ENCODE measurements around the gene ETV7.

ETV7 gene

DNA sequence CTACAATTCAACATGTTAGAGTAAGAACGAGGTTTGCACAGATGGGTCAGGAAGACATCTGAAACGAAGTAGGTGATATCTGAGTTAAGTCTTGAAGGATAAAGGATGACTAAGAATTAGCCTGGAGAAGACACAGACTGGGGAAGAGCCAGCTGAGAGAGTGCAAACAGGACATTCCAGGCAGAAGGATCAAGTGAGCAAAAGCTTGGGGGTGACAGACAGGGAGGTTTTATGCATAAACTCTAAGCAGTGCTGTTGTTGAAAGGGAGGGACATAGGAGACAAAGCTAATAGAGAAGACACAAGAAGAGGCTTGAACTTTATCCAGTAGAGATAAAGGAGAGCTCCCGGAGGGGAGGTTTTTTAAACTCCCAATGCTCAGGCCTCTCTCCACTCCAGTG, 15.0 kb upstream of the ETV7 start:
- TF ChIP-seq, protein P1, sequence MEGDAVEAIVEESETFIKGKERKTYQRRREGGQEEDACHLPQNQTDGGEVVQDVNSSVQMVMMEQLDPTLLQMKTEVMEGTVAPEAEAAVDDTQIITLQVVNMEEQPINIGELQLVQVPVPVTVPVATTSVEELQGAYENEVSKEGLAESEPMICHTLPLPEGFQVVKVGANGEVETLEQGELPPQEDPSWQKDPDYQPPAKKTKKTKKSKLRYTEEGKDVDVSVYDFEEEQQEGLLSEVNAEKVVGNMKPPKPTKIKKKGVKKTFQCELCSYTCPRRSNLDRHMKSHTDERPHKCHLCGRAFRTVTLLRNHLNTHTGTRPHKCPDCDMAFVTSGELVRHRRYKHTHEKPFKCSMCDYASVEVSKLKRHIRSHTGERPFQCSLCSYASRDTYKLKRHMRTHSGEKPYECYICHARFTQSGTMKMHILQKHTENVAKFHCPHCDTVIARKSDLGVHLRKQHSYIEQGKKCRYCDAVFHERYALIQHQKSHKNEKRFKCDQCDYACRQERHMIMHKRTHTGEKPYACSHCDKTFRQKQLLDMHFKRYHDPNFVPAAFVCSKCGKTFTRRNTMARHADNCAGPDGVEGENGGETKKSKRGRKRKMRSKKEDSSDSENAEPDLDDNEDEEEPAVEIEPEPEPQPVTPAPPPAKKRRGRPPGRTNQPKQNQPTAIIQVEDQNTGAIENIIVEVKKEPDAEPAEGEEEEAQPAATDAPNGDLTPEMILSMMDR (IDR thresholded peaks at IDR 0.05): no peak

DNA sequence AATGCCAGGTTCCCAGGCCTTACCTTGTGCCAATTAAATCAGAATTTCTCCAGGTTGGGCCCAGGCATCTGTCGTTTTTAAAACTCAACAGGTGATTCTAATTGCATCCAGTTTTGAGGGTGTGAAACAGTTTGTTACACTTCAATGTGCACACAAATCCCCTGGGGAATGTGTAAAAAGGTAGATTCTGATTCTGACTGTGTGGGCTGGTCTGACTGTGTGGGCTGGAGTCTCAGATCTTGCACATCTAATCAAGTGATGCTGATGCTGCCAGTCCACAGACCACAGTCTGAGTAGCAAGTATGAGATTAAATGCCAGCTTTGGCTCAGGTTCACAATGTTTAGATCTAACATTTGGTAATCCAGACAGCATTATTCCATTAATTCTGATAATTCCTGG, 12.5 kb upstream of the ETV7 start:
- TF ChIP-seq, protein P1 (IDR thresholded peaks at IDR 0.05): no peak

DNA sequence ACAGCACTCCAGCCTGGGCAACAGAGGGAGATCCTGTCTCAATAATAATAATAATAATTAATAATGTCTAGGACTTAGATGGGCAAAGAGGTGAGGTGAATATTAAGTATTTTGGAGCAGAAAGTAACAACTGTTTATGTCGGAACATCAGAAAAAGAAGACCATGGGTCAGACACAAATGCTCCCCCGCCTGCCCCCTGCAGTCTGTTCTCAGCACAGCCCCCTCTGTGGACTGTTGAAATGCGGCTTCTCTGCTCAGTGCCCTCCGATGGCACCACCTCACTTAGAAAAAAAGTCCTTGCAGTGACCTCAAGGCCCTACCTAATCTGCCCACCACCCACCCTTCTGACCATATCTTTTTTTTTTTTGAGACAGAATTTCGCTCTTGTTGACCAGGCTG, 5.2 kb upstream of the ETV7 start:
- TF ChIP-seq, protein P1 (IDR thresholded peaks at IDR 0.05): no peak

DNA sequence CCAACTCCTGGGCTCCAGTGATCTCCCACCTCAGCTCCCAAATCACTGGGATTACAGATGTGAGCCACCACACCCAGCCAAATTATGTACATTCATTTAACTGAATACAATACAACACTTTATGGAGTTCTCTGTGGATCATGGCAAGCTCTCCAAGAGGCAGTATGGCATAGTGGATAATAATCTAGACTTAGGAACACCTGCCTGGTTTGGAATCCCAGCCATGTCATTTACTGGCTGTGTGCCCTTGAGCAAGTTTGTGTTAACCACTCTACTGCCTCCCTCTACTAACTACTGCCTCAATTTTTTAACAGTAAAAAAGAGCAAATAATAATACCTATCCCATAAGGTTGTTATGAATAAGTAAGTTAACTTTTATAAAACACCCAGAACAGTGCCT, 1.9 kb upstream of the ETV7 start:
- TF ChIP-seq, protein P1 (IDR thresholded peaks at IDR 0.05): no peak

DNA sequence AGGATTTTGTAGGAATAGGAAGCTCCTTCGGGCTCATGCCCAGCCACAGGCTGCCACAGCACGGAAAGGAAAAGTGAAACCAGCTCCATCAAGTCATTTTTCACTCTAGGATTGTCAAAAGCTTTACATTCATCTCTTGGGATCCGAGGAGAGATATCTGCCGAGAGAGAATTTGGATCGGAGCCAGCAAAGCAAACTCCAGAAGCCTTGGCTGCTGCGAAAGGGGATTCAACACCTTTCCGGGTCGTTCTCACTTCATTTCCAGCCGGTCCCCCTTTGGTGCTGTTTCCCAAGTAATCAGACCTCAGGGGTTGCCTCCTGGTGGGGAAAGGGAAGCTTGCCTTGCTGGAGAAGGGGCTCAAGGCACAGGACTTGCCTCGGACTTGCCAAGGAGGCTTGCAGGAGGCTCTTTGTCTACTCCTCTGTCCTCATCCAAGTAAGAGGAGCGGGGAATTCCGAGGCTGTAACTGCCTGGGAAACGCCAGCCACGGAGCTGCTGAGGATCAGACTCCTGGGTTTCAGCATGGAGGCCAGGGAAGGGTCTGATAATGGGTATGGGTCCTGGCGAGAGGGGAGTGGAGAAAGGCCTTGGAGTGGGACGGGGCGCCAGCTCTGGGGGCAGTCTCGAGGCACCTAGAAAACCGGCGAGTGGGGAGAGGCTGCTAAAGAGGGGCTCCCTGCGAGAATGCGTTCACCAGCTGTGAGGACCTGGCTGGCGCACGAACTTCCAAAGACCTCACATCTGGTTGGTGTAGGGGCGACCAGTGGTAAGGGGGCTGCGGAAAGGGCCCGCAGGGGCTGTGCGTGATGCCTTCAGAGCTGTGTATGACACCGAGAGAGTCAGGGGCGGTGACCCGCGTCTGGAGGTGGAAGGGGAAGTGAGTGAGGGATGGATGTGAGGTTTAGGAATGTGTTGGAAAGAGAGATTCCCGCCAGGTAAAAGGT, 702 bp downstream of the ETV7 start:
- TF ChIP-seq, protein P1 (IDR thresholded peaks at IDR 0.05): no peak

DNA sequence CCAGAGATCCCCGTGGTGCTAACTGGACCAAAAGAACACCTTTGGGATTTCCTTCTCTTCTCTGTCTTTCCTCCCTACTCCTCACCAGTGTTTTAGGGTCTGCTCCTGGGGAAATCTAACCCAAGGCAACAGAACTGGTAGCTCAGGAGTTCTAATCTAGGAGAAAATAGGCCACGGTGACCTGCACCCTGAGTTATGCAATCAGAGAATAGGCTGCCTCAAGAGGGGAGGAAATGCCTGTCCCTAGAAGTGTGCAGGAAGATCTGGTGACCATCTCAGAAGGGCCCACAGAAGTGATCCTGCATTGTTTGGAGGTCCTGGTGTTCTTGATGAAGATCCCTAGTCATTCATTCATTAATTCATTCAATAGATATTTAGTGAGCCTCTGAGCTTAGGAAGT, 3.4 kb downstream of the ETV7 start:
- TF ChIP-seq, protein P1 (IDR thresholded peaks at IDR 0.05): no peak

DNA sequence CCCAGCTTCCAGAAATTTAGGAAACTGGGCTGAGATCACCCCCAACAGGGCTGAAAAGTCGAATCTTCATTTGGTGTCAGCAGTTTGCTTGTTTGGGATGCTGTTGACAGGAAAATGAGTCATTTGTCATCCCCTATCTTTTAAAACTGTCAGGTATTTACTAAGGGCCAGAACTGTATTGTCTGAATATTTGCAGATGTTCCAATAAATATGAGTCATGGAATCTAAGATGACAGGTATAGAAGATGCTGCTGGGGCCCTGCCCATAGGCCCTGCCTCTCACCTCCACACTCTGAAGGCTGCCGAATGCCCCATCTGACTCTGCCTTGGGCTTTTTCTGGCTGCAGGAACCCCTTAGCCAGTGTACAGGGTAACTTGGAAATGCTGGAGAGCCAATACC, 3.9 kb downstream of the ETV7 start:
- TF ChIP-seq, protein P1 (IDR thresholded peaks at IDR 0.05): no peak
